GM23248 (cell line): Measurements from ENCODE around the gene RPS6KB2. TPM values are rescaled to one million over a fixed set of nuclear protein-coding genes. Genes with fewer than 3 reads are reported as not detected.
"Not testable (repeated sequence)": the region's sequence is repeated elsewhere in the genome, so short reads cannot be mapped to it uniquely, and the experiment has no call there.

Source experiments
- DNase-seq: peaks from one replicate; pipeline ENCODE4 v3.0.0-alpha.2; 2015
- H2AFZ ChIP-seq: fragments of 200-600 bp; sonication (generic); 2 replicates; pipeline ENCODE4 v1.6.1; 2016; ENCODE audit warnings: antibody characterized with exemption
- H3F3A ChIP-seq: fragments of 200-600 bp; sonication (generic); 2 replicates; pipeline ENCODE4 v1.6.1; 2016; ENCODE audit warnings: mild to moderate bottlenecking, antibody characterized with exemption, mixed run types; ENCODE audit not compliant: insufficient read depth
- H3K27ac ChIP-seq: fragments of 200-600 bp; sonication (generic); 2 replicates; pipeline ENCODE4 v1.5.1; 2016; ENCODE audit warnings: mild to moderate bottlenecking
- H3K27me3 ChIP-seq: fragments of 200-600 bp; sonication (generic); replicated peaks from 2 replicates; pipeline ENCODE4 v1.6.1; 2016; ENCODE audit warnings: mild to moderate bottlenecking; ENCODE audit not compliant: insufficient read depth
- H3K36me3 ChIP-seq: fragments of 200-600 bp; sonication (generic); 2 replicates; pipeline ENCODE4 v1.6.1; 2016; ENCODE audit warnings: low read depth, mild to moderate bottlenecking
- H3K4me1 ChIP-seq: fragments of 200-600 bp; sonication (generic); 2 replicates; pipeline ENCODE4 v1.6.1; 2016; ENCODE audit warnings: mild to moderate bottlenecking; ENCODE audit not compliant: insufficient read depth
- H3K4me2 ChIP-seq: fragments of 200-600 bp; sonication (generic); one replicate; pipeline ENCODE4 v1.6.1; 2016; ENCODE audit warnings: mild to moderate bottlenecking; ENCODE audit not compliant: unreplicated experiment
- H3K4me3 ChIP-seq: fragments of 200-600 bp; sonication (generic); 2 replicates; pipeline ENCODE4 v1.5.1; 2016; ENCODE audit warnings: mild to moderate bottlenecking
- H3K79me2 ChIP-seq: fragments of 200-600 bp; sonication (generic); 2 replicates; pipeline ENCODE4 v1.6.1; 2016; ENCODE audit warnings: mild to moderate bottlenecking; ENCODE audit not compliant: insufficient read depth
- H3K9ac ChIP-seq: fragments of 200-600 bp; sonication (generic); 2 replicates; pipeline ENCODE4 v1.6.1; 2016; ENCODE audit warnings: mild to moderate bottlenecking
- H3K9me2 ChIP-seq: fragments of 200-600 bp; sonication (generic); 2 replicates; pipeline ENCODE4 v1.6.1; 2016; ENCODE audit warnings: mixed run types, mild to moderate bottlenecking, moderate library complexity; ENCODE audit not compliant: insufficient read depth
- H3K9me3 ChIP-seq: fragments of 200-600 bp; sonication (generic); one replicate; pipeline ENCODE4 v1.6.1; 2017; ENCODE audit warnings: low read depth
- H4K20me1 ChIP-seq: fragments of 200-600 bp; sonication (generic); 2 replicates; pipeline ENCODE4 v1.6.0; 2016; ENCODE audit not compliant: insufficient read depth
- EZH2 ChIP-seq: fragments of 200-600 bp; sonication (generic); IDR thresholded peaks from 2 replicates; pipeline ENCODE4 v1.6.1; 2018; ENCODE audit warnings: antibody characterized with exemption, mild to moderate bottlenecking; ENCODE audit not compliant: insufficient read depth, poor library complexity, severe bottlenecking
- EZH2phosphoT487 ChIP-seq: fragments of 200-600 bp; sonication (generic); IDR thresholded peaks from 2 replicates; pipeline ENCODE4 v1.6.1; 2018; ENCODE audit warnings: antibody characterized with exemption, moderate library complexity, mild to moderate bottlenecking, low read depth; ENCODE audit not compliant: insufficient read depth
- WGBS, 2 experiments: methylation state at CpG; one replicate each; pipeline ENCODE4 v1.1.6; 2015 to 2017; ENCODE audit warnings: low lambda C conversion rate in 2 of 2, low coverage in 1 of 2; ENCODE audit errors: missing lambda C conversion rate in 2 of 2; 5-methylcytosine and 5-hydroxymethylcytosine counted together
- in situ Hi-C: fragments of 300-500 bp; cut with MboI; formaldehyde crosslinking; loops from 2 replicates; pipeline ENCODE4 v1.15.0; 2020
- polyA plus RNA-seq: library from polyadenylated mRNA; unstranded; fragments of >200 nt; fragmentation: Nextera tagmentation; extraction: Ambion mirVana; gene quantifications from 2 replicates; pipeline ENCODE4 v1.2.1, GENCODE V29; 2016
- total RNA-seq: library from RNA; depleted of rRNA; stranded (reverse); fragments of >200 nt; shearing (Covaris generic); gene quantifications from 2 replicates; pipeline ENCODE4 v1.2.3, GENCODE V29; 2014

RPS6KB2 gene
- total and polyA plus RNA-seq, 2 experiments from 2014 or later, result 52.3 to 68.0 TPM

- H3K9me2 ChIP-seq, result no peaks in the 10 kb centered on the region
- no peak overlapping the region for H3K4me2 ChIP-seq
- H3K36me3 ChIP-seq, result no peaks in the 10 kb centered on the region
- no peak for DNase-seq
- H3K4me3 ChIP-seq, result peak overlapping the region; percentile 78; the same call in 1 of the 2 replicates
- H3K27me3 ChIP-seq, result no peaks in the 10 kb centered on the region
- peak overlapping the region; percentile 60 for H2AFZ ChIP-seq
- no peaks in the 10 kb centered on the region for H3F3A ChIP-seq
- no peak overlapping the region for H3K9ac ChIP-seq
- TF ChIP-seq EZH2, result no peak
- TF ChIP-seq EZH2phosphoT487, result no peak
- no peaks in the 10 kb centered on the region for H3K4me1 ChIP-seq
- WGBS, 2 experiments, result 51 to 52% methylated on average over 22 of the region's 22 CpGs
- no peaks in the 10 kb centered on the region for H3K79me2 ChIP-seq
- no peak overlapping the region for H3K27ac ChIP-seq
- in situ Hi-C loops, result no loop called here
- H3K9me3 ChIP-seq, result no peaks in the 10 kb centered on the region
- no peaks in the 10 kb centered on the region for H4K20me1 ChIP-seq
Measured at GRCh38 chr11:67421430-67422031, 6.8 kb upstream of the RPS6KB2 start.

DNA sequence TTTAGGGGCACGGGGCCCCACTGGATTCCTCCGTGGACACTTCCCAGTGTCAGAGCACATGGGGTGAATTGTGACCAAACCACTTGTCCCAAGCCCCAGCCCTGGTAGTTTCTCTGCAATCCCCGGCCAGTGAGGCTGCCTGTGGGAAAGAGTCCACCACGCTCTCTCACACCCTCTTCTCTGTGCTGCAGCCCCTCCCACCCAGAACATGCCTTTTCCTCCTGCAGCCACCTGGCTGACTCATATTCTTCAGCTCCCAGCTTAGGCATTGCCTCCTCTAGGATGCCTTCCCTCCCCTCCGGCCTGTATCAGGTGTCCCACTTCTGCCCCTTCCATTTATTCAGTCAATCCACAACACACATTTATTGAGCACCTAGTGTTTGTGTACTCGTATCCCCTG, 5.4 kb upstream of the RPS6KB2 start:
- Histone ChIP-seq H3K27ac (no peak overlapping the region), H2AFZ (no peak overlapping the region), H3K9me3 (no peaks in the 10 kb centered on the region), H3K4me1 (no peaks in the 10 kb centered on the region; the same call in 1 of the 2 replicates), H4K20me1 (no peaks in the 10 kb centered on the region), H3K9ac (no peak overlapping the region), H3K4me2 (no peak overlapping the region), H3K27me3 (no peaks in the 10 kb centered on the region), H3K36me3 (no peaks in the 10 kb centered on the region), H3K4me3 (no peak overlapping the region), H3K9me2 (no peaks in the 10 kb centered on the region), H3K79me2 (no peaks in the 10 kb centered on the region), H3F3A (no peaks in the 10 kb centered on the region)
- 68% methylated on average over 5 to 6 of the region's 6 CpGs for WGBS, 2 experiments
- TF ChIP-seq EZH2, result no peak
- no peak for TF ChIP-seq EZH2phosphoT487
- in situ Hi-C loops, result no loop called here
- no peak for DNase-seq

- Histone ChIP-seq H3K36me3 (no peaks in the 10 kb centered on the region), H4K20me1 (no peaks in the 10 kb centered on the region), H3K4me1 (no peaks in the 10 kb centered on the region; the same call in 1 of the 2 replicates), H3K27ac (no peak overlapping the region), H3K9me2 (no peaks in the 10 kb centered on the region), H3K27me3 (no peaks in the 10 kb centered on the region), H3K9me3 (no peaks in the 10 kb centered on the region), H3K4me3 (no peak overlapping the region), H3K9ac (no peak overlapping the region), H3F3A (no peaks in the 10 kb centered on the region), H3K4me2 (no peak overlapping the region), H2AFZ (no peak overlapping the region), H3K79me2 (peaks cover 2% of the 10 kb centered on the region)
- 87 to 90% methylated on average over 13 of the region's 13 CpGs for WGBS, 2 experiments
- TF ChIP-seq EZH2phosphoT487 (no peak), EZH2 (no peak)
- DNase-seq, result no peak
- in situ Hi-C loops, result no loop called here
Measured at GRCh38 chr11:67423466-67423865, 4.8 kb upstream of the RPS6KB2 start.

DNA sequence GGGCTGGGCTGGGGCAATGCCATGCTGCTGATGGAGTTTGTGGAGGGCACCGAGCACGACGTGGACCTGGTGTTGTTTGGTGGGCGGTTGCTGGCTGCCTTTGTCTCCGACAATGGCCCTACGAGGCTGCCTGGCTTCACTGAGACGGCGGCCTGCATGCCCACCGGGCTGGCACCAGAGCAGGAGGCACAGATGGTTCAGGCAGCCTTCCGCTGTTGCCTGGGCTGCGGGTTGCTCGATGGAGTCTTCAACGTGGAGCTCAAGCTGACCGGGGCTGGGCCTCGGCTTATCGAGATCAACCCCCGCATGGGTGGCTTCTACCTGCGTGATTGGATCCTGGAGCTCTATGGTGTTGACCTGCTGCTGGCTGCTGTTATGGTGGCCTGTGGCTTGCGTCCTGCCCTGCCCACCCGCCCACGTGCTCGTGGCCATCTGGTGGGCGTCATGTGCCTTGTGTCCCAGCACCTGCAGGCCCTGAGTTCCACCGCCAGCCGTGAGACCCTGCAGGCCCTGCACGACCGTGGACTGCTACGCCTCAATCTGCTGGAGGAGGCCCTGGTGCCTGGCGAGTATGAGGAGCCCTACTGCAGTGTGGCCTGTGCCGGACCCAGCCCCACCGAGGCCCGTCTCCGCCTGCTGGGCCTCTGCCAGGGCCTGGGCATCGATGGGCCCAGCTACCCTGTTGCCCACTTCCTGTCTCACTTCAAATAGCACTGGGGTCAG, 4.2 kb upstream of the RPS6KB2 start:
- no peak overlapping the region for H3K4me3 ChIP-seq
- 80 to 81% methylated on average over 30 to 31 of the region's 34 CpGs for WGBS, 2 experiments
- peaks cover 2% of the 10 kb centered on the region for H3K4me1 ChIP-seq
- in situ Hi-C loops, result no loop called here
- TF ChIP-seq EZH2 (no peak), EZH2phosphoT487 (no peak)
- no peak overlapping the region for H2AFZ ChIP-seq
- H4K20me1 ChIP-seq, result no peaks in the 10 kb centered on the region
- peaks cover 8% of the 10 kb centered on the region for H3K79me2 ChIP-seq
- H3K9me3 ChIP-seq, result no peaks in the 10 kb centered on the region
- no peak overlapping the region for H3K27ac ChIP-seq
- no peaks in the 10 kb centered on the region for H3F3A ChIP-seq
- DNase-seq, result no peak
- H3K4me2 ChIP-seq, result no peak overlapping the region
- H3K9me2 ChIP-seq, result no peaks in the 10 kb centered on the region
- no peaks in the 10 kb centered on the region for H3K36me3 ChIP-seq
- H3K27me3 ChIP-seq, result no peaks in the 10 kb centered on the region
- no peak overlapping the region for H3K9ac ChIP-seq

DNA sequence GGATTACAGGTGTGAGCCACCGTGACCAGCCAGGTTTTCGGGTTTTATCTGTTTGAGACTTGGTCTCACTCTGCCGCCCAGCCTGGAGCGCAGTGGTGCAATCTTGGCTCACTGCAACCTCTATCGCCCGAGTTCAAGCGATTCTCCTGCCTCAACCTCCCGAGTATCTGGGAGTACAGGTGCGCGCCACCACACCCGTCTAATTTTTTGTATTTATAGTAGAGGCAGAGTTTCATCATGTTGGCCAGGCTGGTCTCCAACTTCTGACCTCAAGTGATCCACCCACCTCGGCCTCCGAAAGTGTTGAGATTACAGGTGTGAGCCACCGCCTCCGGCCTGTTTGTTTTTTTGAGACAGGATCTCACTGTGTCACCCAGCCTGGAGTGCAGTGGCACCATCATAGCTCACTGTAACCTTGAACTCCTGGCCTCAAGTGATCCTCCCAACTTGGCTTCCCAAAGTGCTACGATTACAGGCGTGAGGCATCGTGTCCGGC, 882 bp upstream of the RPS6KB2 start:
- Histone ChIP-seq H2AFZ (peak overlapping the region; percentile 99), H3K9ac (peak overlapping the region; percentile 91), H3K4me2 (peak overlapping the region; percentile 96), H3K4me3 (peak overlapping the region; percentile 98), H3K27ac (peak overlapping the region; percentile 50), H3K79me2 (peaks cover 30% of the 10 kb centered on the region)
- H4K20me1 ChIP-seq, H3K36me3 ChIP-seq, H3K9me3 ChIP-seq, H3K4me1 ChIP-seq, H3F3A ChIP-seq, H3K9me2 ChIP-seq, DNase-seq, in situ Hi-C loops, H3K27me3 ChIP-seq: not testable (repeated sequence)
- 77 to 79% methylated on average over 19 of the region's 19 CpGs for WGBS, 2 experiments
